Peyer's patch (tissue), 4 donors: ENCODE data around the gene TBC1D7. TPM values are rescaled to one million over a fixed set of nuclear protein-coding genes. Genes with fewer than 3 reads are reported as not detected.

Experiments used
- DNase-seq, 3 donors: peaks; one replicate each; pipeline ENCODE4 v3.0.0-alpha.2; 2017 to 2019
- H3K27ac ChIP-seq, 4 donors: fragments of 200-600 bp; sonication (generic); one replicate each; pipeline ENCODE4 v1.5.1; 2016 to 2019
- H3K27me3 ChIP-seq, 2 donors: fragments of 200-600 bp; sonication (generic); one replicate each; pipeline ENCODE4 v1.5.1; 2019
- H3K36me3 ChIP-seq, 3 donors: fragments of 200-600 bp; sonication (generic); one replicate each; pipeline ENCODE4 v1.5.1; 2016 to 2019
- H3K4me1 ChIP-seq, 4 donors: fragments of 200-600 bp; sonication (generic); one replicate each; pipeline ENCODE4 v1.5.1; 2016 to 2019
- H3K4me3 ChIP-seq, 4 donors: fragments of 200-600 bp; sonication (generic); 1 replicate in 3 of 4; 2 replicates in 1 of 4; pipeline ENCODE4 v1.5.1; 2016 to 2019; ENCODE audit warnings: mild to moderate bottlenecking in 1 of 4
- H3K9me3 ChIP-seq, 4 donors: fragments of 200-600 bp; sonication (generic); one replicate each; pipeline ENCODE4 v1.5.1; 2016 to 2019; ENCODE audit warnings: mild to moderate bottlenecking in 1 of 4
- CTCF ChIP-seq, 6 experiments: fragments of 450-650 bp in 4 of 6; fragments of 200-600 bp in 2 of 6; sonication (generic) in 1 of 6; IDR thresholded peaks; one replicate each; pipeline ENCODE4 v1.5.1; 2017 to 2019; ENCODE audit warnings: antibody characterized with exemption in 6 of 6, mild to moderate bottlenecking in 3 of 6, moderate library complexity in 1 of 6
- POLR2A ChIP-seq, 2 donors: fragments of 450-650 bp; IDR thresholded peaks; one replicate each; pipeline ENCODE4 v1.5.1; 2017; ENCODE audit warnings: antibody characterized with exemption in 2 of 2, mild to moderate bottlenecking in 2 of 2, moderate library complexity in 2 of 2
- total RNA-seq, 4 donors: library from RNA; depleted of rRNA; stranded (reverse); fragments of >200 nt; gene quantifications; one replicate each; pipeline ENCODE4 v1.1.0, GENCODE V29; 2016

Gene TBC1D7
- total RNA-seq, 4 donors from 2014 or later = 13.3 to 18.6 (median 16.9) TPM

GRCh38 chr6:13349811-13350506 lies 21.6 kb upstream of the TBC1D7 start:
- no peaks in the 10 kb centered on the region for H3K36me3 ChIP-seq
- TF ChIP-seq CTCF (IDR thresholded peaks at IDR 0.05) (no peak), POLR2A (IDR thresholded peaks at IDR 0.05) (no peak)
- no peak overlapping the region for H3K4me3 ChIP-seq
- no peak for DNase-seq
- no peak overlapping the region for H3K27ac ChIP-seq
- H3K9me3 ChIP-seq = no peaks in the 10 kb centered on the region
- H3K4me1 ChIP-seq = peaks cover 0 to 9% (median 8%) of the 10 kb centered on the region in 4 donors
- no peaks in the 10 kb centered on the region for H3K27me3 ChIP-seq

- no peak for TF ChIP-seq CTCF (IDR thresholded peaks at IDR 0.05)
- no peak for TF ChIP-seq POLR2A (IDR thresholded peaks at IDR 0.05)
- no peak for DNase-seq
- Histone ChIP-seq H3K4me3 (no peak overlapping the region), H3K9me3 (no peaks in the 10 kb centered on the region), H3K27me3 (no peaks in the 10 kb centered on the region), H3K27ac (no peak overlapping the region), H3K4me1 (no peaks in the 10 kb centered on the region), H3K36me3 (no peaks in the 10 kb centered on the region)
These were observed 20.2 kb upstream of the TBC1D7 start for GRCh38 chr6:13348334-13349113.

- no peaks in the 10 kb centered on the region for H3K36me3 ChIP-seq
- H3K27ac ChIP-seq = no peak overlapping the region
- no peak for DNase-seq
- H3K9me3 ChIP-seq = peaks cover 0 to 4% (median 1%) of the 10 kb centered on the region in 4 donors
- H3K4me3 ChIP-seq = no peak overlapping the region
- H3K4me1 ChIP-seq = no peaks in the 10 kb centered on the region
- no peaks in the 10 kb centered on the region for H3K27me3 ChIP-seq
- no peak for TF ChIP-seq CTCF (IDR thresholded peaks at IDR 0.05)
- no peak for TF ChIP-seq POLR2A (IDR thresholded peaks at IDR 0.05)
These were observed 17.9 kb upstream of the TBC1D7 start for GRCh38 chr6:13346245-13346644.

- no peak for DNase-seq
- Histone ChIP-seq H3K4me1 (no peaks in the 10 kb centered on the region), H3K27ac (no peak overlapping the region), H3K27me3 (no peaks in the 10 kb centered on the region), H3K36me3 (no peaks in the 10 kb centered on the region), H3K9me3 (peaks cover 0 to 4% (median 1%) of the 10 kb centered on the region in 4 donors), H3K4me3 (no peak overlapping the region)
- TF ChIP-seq POLR2A (IDR thresholded peaks at IDR 0.05) (no peak), CTCF (IDR thresholded peaks at IDR 0.05) (no peak)
These were observed 14.2 kb upstream of the TBC1D7 start for GRCh38 chr6:13342414-13343019.

GRCh38 chr6:13339863-13340630 lies 11.7 kb upstream of the TBC1D7 start:
- Histone ChIP-seq H3K27me3 (no peaks in the 10 kb centered on the region), H3K4me1 (no peaks in the 10 kb centered on the region), H3K27ac (no peak overlapping the region), H3K36me3 (no peaks in the 10 kb centered on the region), H3K9me3 (peaks cover 0 to 4% (median 1%) of the 10 kb centered on the region in 4 donors), H3K4me3 (no peak overlapping the region)
- no peak for DNase-seq
- TF ChIP-seq CTCF (IDR thresholded peaks at IDR 0.05) = no peak
- no peak for TF ChIP-seq POLR2A (IDR thresholded peaks at IDR 0.05)
